GM12878 (cell line): Measurements from ENCODE around the gene LGALS8. TPM values are rescaled to one million over a fixed set of nuclear protein-coding genes. Genes with fewer than 3 reads are reported as not detected.

ENCODE experiments used
- ATAC-seq: fragments of 200-7000 bp; cut with Tn5 transposase; 3 replicates; pipeline ENCODE4 v1.9.1; 2020; ENCODE audit warnings: mild to moderate bottlenecking, moderate library complexity
- BruUV-seq: library from RNA; stranded (reverse); fragments of 400-500 nt; replicated peaks from 2 replicates; lab custom pipeline; 2021; lab: Mats Ljungman, UMichigan
- CTCF ChIA-PET: fragments of 300-600 bp; sonication (Branson Sonifier 250); formaldehyde crosslinking; extraction: SDS; loops from one replicate; lab custom pipeline; 2021; ENCODE audit warnings: inconsistent platforms; lab: Yijun Ruan, JAX
- POLR2A ChIA-PET: fragments of 350-600 bp; formaldehyde crosslinking; extraction: SDS; loops from one replicate; lab custom pipeline; 2021; ENCODE audit warnings: inconsistent platforms; lab: Charles Lee
- RAD21 ChIA-PET: fragments of 300-600 bp; sonication (Branson Sonifier 250); formaldehyde crosslinking; loops from one replicate; lab custom pipeline; 2023; ENCODE audit warnings: antibody characterized with exemption; ENCODE audit not compliant: unreplicated experiment; lab: Charles Lee
- SMC1A ChIA-PET: fragments of 300-600 bp; sonication (Branson Sonifier 250); formaldehyde crosslinking; loops from one replicate; lab custom pipeline; 2023; ENCODE audit not compliant: unreplicated experiment, uncharacterized antibody; lab: Charles Lee
- DNase-seq: peaks from one replicate; pipeline ENCODE4 v3.0.0-alpha.2; 2011; ENCODE audit warnings: low read depth, low spot score
- FAIRE-seq: peaks from 3 replicates; lab custom pipeline; 2011; peaks lifted over from hg19 to GRCh38; lab: Jason Lieb, UNC
- H2AFZ ChIP-seq: 2 replicates; pipeline ENCODE4 v1.6.0; 2011; ENCODE audit warnings: low read depth, low read length, control low read depth; ENCODE audit not compliant: control insufficient read depth
- H3K27ac ChIP-seq: 2 replicates; pipeline ENCODE4 v1.5.1; 2011; ENCODE audit warnings: control low read depth; ENCODE audit not compliant: control insufficient read depth, insufficient read depth
- H3K27me3 ChIP-seq, 2 experiments: replicated peaks in 1 of 2; 2 replicates each; pipeline versions ENCODE4 v1.6.0 to v1.6.1; 2011; ENCODE audit warnings: low read length in 1 of 2; ENCODE audit not compliant: control insufficient read depth in 2 of 2, insufficient read depth in 2 of 2
- H3K36me3 ChIP-seq, 2 experiments: 2 replicates each; pipeline ENCODE4 v1.5.1; 2011; ENCODE audit warnings: low read length in 1 of 2; ENCODE audit not compliant: control insufficient read depth in 2 of 2, insufficient read depth in 2 of 2
- H3K4me1 ChIP-seq: 2 replicates; pipeline ENCODE4 v1.6.1; 2011; ENCODE audit warnings: mild to moderate bottlenecking, low read length, moderate library complexity, mixed read lengths; ENCODE audit not compliant: control insufficient read depth, insufficient read depth
- H3K4me2 ChIP-seq: 2 replicates; pipeline ENCODE4 v1.6.0; 2011; ENCODE audit warnings: control low read depth; ENCODE audit not compliant: control insufficient read depth, insufficient read depth
- H3K4me3 ChIP-seq: fragments of 200-600 bp; sonication (generic); 2 replicates; pipeline ENCODE4 v1.5.1; 2016
- H3K79me2 ChIP-seq: 2 replicates; pipeline ENCODE4 v1.6.0; 2011; ENCODE audit warnings: low read length; ENCODE audit not compliant: control insufficient read depth, insufficient read depth
- H3K9ac ChIP-seq: 2 replicates; pipeline ENCODE4 v1.8.0; 2011; ENCODE audit warnings: low read length, control low read depth, mixed read lengths; ENCODE audit not compliant: control insufficient read depth, insufficient read depth
- H3K9me3 ChIP-seq: replicated peaks from 3 replicates; pipeline ENCODE4 v1.5.1; 2011; ENCODE audit warnings: mild to moderate bottlenecking, low read length; ENCODE audit not compliant: control insufficient read depth, insufficient read depth
- H4K20me1 ChIP-seq: 2 replicates; pipeline ENCODE4 v1.6.0; 2011; ENCODE audit not compliant: control insufficient read depth, insufficient read depth
- CREB1 ChIP-seq: IDR thresholded peaks from 2 replicates; pipeline ENCODE4 v1.6.1; 2012; ENCODE audit warnings: low read depth, mild to moderate bottlenecking, inconsistent platforms
- MTA3 ChIP-seq: IDR thresholded peaks from 2 replicates; pipeline ENCODE4 v1.6.1; 2012; ENCODE audit warnings: low read length, inconsistent platforms, borderline replicate concordance
- NBN ChIP-seq: fragments of 450-650 bp; IDR thresholded peaks from 2 replicates; pipeline ENCODE4 v1.6.1; 2016
- PAX8 ChIP-seq: fragments of 450-650 bp; IDR thresholded peaks from 2 replicates; pipeline ENCODE4 v1.6.1; 2017; ENCODE audit warnings: mild to moderate bottlenecking, moderate library complexity
- RBBP5 ChIP-seq: fragments of 200-600 bp; sonication (generic); conservative IDR thresholded peaks from 2 replicates; pipeline ENCODE4 v1.6.1; 2016
- WRNIP1 ChIP-seq: IDR thresholded peaks from 2 replicates; pipeline ENCODE4 v1.6.1; 2011; ENCODE audit warnings: low read depth, low read length, improper control_type of control experiment, borderline replicate concordance
- WGBS: methylation state at CpG from one replicate; pipeline ENCODE4 v1.1.6; 2016; ENCODE audit warnings: low lambda C conversion rate; ENCODE audit not compliant: insufficient replicate concordance, insufficient coverage; ENCODE audit errors: missing lambda C conversion rate; 5-methylcytosine and 5-hydroxymethylcytosine counted together
- in situ Hi-C: fragments of 300-500 bp; cut with MboI; formaldehyde crosslinking; loops from 9 replicates; pipeline ENCODE4 v1.14.3; 2018; ENCODE audit warnings: mixed read lengths
- intact Hi-C: fragments of 100-400 bp; cut with micrococcal nuclease; formaldehyde crosslinking; loops from one replicate; pipeline ENCODE4 v1.14.2; 2022; ENCODE audit not compliant: unreplicated experiment
- polyA plus RNA-seq, 11 experiments: library from polyadenylated mRNA; depleted of rRNA in 4 of 11; unstranded in 6 of 11; stranded (reverse) in 5 of 11; fragments of >200 nt; fragmentation: Nextera tagmentation in 4 of 11; fragmentation: Illumina TruSeq in 1 of 11; extraction: Ambion mirVana in 4 of 11; extraction: Trizol in 1 of 11; gene quantifications; 1 replicate in 1 of 11; 2 replicates in 10 of 11; pipeline versions ENCODE4 v1.2.1 to v1.2.3, GENCODE V29; 2011 to 2016; ENCODE audit warnings: inconsistent platforms in 2 of 11, missing spikeins in 2 of 11, low read depth in 1 of 11
- total RNA-seq, 4 experiments: library from RNA; depleted of rRNA in 3 of 4; stranded (reverse); fragments of >200 nt in 3 of 4; fragmentation: Illumina TruSeq in 1 of 4; extraction: Trizol in 1 of 4; gene quantifications; 2 replicates each; pipeline versions ENCODE4 v1.2.1 to v1.2.3, GENCODE V29; 2013 to 2021
- TF ChIP-seq, protein P1 (sequence below): fragments of 150-350 bp; IDR thresholded peaks from 2 replicates; pipeline ENCODE4 v1.6.1; 2016; ENCODE audit warnings: low read depth, low read length
- TF ChIP-seq, protein P2 (sequence below): IDR thresholded peaks from 2 replicates; pipeline ENCODE4 v1.6.1; 2012; ENCODE audit warnings: low read depth, low read length, improper control_type of control experiment

The LGALS8 gene
- total and polyA plus RNA-seq, 10 of the 15 experiments (the other 5 are each of a cell fraction or from before 2014, with no cell fraction given), result 15.4 to 86.5 (median 19.2) TPM

GRCh38 chr1:236541710-236542109 is 17.9 kb downstream of the LGALS8 start:
- H3K9me3 ChIP-seq, result no peaks in the 10 kb centered on the region
- ChIA-PET POLR2A (no interaction called here), SMC1A (no interaction called here), CTCF (no interaction called here), RAD21 (no interaction called here)
- no TSS peak for BruUV-seq
- no peak for DNase-seq
- ATAC-seq, result no peak
- no peaks in the 10 kb centered on the region for H3K79me2 ChIP-seq
- H3K36me3 ChIP-seq, result peaks cover 9 to 21% of the 10 kb centered on the region in 2 experiments
- H3K4me3 ChIP-seq, result no peak overlapping the region
- in situ Hi-C loops, result no loop called here
- TF ChIP-seq NBN, result no peak
- TF ChIP-seq, protein P1, sequence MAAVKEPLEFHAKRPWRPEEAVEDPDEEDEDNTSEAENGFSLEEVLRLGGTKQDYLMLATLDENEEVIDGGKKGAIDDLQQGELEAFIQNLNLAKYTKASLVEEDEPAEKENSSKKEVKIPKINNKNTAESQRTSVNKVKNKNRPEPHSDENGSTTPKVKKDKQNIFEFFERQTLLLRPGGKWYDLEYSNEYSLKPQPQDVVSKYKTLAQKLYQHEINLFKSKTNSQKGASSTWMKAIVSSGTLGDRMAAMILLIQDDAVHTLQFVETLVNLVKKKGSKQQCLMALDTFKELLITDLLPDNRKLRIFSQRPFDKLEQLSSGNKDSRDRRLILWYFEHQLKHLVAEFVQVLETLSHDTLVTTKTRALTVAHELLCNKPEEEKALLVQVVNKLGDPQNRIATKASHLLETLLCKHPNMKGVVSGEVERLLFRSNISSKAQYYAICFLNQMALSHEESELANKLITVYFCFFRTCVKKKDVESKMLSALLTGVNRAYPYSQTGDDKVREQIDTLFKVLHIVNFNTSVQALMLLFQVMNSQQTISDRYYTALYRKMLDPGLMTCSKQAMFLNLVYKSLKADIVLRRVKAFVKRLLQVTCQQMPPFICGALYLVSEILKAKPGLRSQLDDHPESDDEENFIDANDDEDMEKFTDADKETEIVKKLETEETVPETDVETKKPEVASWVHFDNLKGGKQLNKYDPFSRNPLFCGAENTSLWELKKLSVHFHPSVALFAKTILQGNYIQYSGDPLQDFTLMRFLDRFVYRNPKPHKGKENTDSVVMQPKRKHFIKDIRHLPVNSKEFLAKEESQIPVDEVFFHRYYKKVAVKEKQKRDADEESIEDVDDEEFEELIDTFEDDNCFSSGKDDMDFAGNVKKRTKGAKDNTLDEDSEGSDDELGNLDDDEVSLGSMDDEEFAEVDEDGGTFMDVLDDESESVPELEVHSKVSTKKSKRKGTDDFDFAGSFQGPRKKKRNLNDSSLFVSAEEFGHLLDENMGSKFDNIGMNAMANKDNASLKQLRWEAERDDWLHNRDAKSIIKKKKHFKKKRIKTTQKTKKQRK, result no peak
- no peak for TF ChIP-seq PAX8
- no peak for TF ChIP-seq RBBP5
- TF ChIP-seq, protein P2, sequence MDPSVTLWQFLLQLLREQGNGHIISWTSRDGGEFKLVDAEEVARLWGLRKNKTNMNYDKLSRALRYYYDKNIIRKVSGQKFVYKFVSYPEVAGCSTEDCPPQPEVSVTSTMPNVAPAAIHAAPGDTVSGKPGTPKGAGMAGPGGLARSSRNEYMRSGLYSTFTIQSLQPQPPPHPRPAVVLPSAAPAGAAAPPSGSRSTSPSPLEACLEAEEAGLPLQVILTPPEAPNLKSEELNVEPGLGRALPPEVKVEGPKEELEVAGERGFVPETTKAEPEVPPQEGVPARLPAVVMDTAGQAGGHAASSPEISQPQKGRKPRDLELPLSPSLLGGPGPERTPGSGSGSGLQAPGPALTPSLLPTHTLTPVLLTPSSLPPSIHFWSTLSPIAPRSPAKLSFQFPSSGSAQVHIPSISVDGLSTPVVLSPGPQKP, result no peak
- TF ChIP-seq WRNIP1, result no peak
- TF ChIP-seq CREB1, result no peak
- TF ChIP-seq MTA3, result no peak
- H4K20me1 ChIP-seq, result no peaks in the 10 kb centered on the region
- intact Hi-C loops, result no loop called here
- H3K4me1 ChIP-seq, result no peaks in the 10 kb centered on the region
- WGBS, result 100% methylated on average over 4 of the region's 4 CpGs
- H3K9ac ChIP-seq, result no peak overlapping the region
- H3K4me2 ChIP-seq, result no peak overlapping the region
- no peak overlapping the region for H2AFZ ChIP-seq
- FAIRE-seq, result no peak
- no peaks in the 10 kb centered on the region for H3K27me3 ChIP-seq
- no peak overlapping the region for H3K27ac ChIP-seq
